Prostate gland (tissue), 2 donors: ENCODE measurements around the gene C2orf68.
"Not testable (repeated sequence)": the region's sequence is repeated elsewhere in the genome, so short reads cannot be mapped to it uniquely, and the experiment has no call there.

Experiments used
- CTCF ChIP-seq, 4 experiments: fragments of 200-600 bp in 2 of 4; fragments of 450-650 bp in 2 of 4; sonication (generic) in 2 of 4; IDR thresholded peaks; 1 replicate in 3 of 4; 2 replicates in 1 of 4; pipeline ENCODE4 v1.5.1; 2016 to 2019; ENCODE audit warnings: antibody characterized with exemption in 4 of 4, mild to moderate bottlenecking in 2 of 4, moderate library complexity in 2 of 4
- POLR2A ChIP-seq: fragments of 450-650 bp; IDR thresholded peaks from one replicate; pipeline ENCODE4 v1.6.1; 2016; ENCODE audit warnings: antibody characterized with exemption, mild to moderate bottlenecking
- POLR2AphosphoS5 ChIP-seq: sonication (generic); formaldehyde crosslinking; IDR thresholded peaks from one replicate; pipeline ENCODE4 v1.6.1; 2017; ENCODE audit warnings: antibody characterized with exemption

GRCh38 chr2:85592299-85592698 lies 19.6 kb downstream of the C2orf68 start:
- TF ChIP-seq POLR2AphosphoS5; CTCF (IDR thresholded peaks at IDR 0.05); POLR2A: not testable (repeated sequence)
